ENCODE results near the gene IMMP2L.

Gene IMMP2L

GRCh38 chr7:111242141-111242755, 320.0 kb downstream of the IMMP2L start:
- TF ChIP-seq CTCF (IDR thresholded peaks at IDR 0.05) = no peak

- no peak for TF ChIP-seq CTCF (IDR thresholded peaks at IDR 0.05)
These were observed 321.9 kb downstream of the IMMP2L start for GRCh38 chr7:111240371-111240770.

- no peak for TF ChIP-seq CTCF (IDR thresholded peaks at IDR 0.05)
These were observed 322.9 kb downstream of the IMMP2L start for GRCh38 chr7:111239437-111239836.

DNA sequence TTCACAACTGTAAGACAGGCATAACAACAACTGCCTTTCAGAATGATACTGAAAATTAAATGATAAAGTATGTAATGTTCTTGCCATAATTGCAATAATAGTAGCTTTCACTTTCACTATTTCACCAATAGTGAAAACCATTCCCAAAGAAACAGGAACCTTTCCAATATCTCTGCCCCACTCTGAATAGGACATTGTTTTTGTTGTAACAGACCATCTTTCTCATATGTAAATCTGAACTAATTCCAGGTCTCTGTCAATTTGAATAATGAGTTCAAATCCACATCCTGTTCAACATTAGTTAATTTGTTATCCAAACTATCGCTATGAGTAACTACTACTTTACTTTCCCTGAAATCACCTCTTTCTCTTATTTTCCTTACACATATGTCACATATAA, 323.4 kb downstream of the IMMP2L start:
- no peak for TF ChIP-seq CTCF (IDR thresholded peaks at IDR 0.05)

DNA sequence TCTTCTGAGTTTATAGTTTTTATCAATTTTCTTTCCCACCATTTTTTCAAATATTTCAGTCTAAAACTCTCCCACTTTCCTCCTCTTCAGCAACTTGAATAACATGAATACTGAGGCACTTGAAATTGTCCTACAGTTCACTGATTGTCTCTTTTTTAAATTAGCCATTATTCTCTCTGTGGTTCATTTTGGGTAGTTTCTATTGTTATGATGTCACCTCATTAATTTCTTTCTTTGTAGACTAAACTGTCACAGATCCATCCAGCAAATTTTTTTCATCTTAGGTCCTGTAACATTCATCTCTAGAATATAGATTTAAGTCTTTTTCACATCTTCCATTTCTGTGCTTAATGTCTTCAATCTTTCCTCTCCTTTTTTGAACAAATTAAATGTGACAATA, 326.6 kb downstream of the IMMP2L start:
- no peak for TF ChIP-seq CTCF (IDR thresholded peaks at IDR 0.05)

DNA sequence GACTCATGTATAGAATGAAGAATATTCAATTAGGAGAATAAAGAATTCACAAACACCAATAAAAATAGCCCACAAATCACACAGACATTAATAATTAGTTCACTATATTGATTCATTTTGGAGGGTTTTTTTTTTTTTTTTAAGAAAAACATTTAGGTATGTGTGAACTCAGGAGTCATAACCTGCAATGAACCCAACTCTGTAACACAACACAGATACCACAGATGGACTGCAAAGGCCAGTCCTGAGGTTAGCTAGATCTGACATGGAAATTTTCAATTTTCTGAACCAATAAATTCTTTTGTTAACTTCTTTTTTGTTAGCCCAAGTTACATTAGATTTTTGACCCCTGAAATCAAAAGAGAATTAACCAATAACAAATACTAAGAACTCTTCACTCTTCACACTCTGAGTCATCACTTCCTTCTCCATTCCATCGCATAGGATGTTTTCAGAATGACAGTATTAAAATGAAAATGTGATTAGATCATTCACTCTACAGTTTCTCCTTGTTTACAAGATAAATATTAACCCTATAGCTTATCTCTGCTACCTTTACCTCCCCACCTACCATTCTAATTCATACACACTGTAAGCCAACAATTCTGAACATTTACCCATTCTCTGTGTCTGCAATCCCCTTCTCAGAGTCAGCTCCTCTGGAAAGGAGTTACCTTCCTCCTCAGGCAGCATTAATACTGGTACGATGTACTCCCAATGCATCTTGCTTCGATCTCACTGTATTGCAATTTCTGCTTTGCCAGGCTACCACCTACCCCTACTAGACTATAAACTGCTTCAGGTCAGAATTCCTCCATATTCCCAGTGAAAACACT, 329.8 kb downstream of the IMMP2L start:
- no peak for TF ChIP-seq CTCF (IDR thresholded peaks at IDR 0.05)

DNA sequence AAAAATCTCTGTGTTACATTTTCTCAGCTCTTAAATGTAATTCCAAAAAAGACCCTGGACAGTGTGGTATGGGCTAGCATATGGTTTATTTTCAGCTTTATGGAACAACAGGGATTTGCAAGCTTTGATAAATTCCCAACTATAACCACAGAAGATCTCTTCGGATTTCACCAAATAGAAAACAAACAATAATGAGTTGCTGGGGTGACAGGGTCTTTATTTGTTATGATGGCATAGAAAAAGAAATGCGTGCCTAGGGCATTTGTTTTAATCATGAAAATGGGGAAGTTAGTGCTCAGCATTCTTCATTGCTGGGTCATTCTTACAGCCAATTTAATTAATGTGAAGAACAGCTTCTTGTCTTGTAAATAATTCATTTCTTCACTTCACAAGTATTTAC, 332.4 kb downstream of the IMMP2L start:
- no peak for TF ChIP-seq CTCF (IDR thresholded peaks at IDR 0.05)
